Muscle of leg (tissue), 11 donors: Measurements from ENCODE around the gene CHCHD3. TPM values are rescaled to one million over a fixed set of nuclear protein-coding genes. Genes with fewer than 3 reads are reported as not detected.

Source experiments
- DNase-seq: peaks from one replicate; pipeline ENCODE4 v3.0.0; 2013
- H3K27ac ChIP-seq: one replicate; pipeline ENCODE4 v1.5.1; 2013; ENCODE audit warnings: mild to moderate bottlenecking, low read length, control low read depth
- H3K27me3 ChIP-seq: one replicate; pipeline ENCODE4 v1.6.1; 2013; ENCODE audit warnings: low read length; ENCODE audit not compliant: control insufficient read depth, insufficient read depth
- H3K36me3 ChIP-seq: one replicate; pipeline ENCODE4 v1.6.1; 2013; ENCODE audit warnings: low read length; ENCODE audit not compliant: control insufficient read depth, insufficient read depth
- H3K4me1 ChIP-seq: one replicate; pipeline ENCODE4 v1.6.1; 2013; ENCODE audit warnings: low read length; ENCODE audit not compliant: control insufficient read depth, insufficient read depth
- H3K4me3 ChIP-seq: one replicate; pipeline ENCODE4 v1.5.1; 2013; ENCODE audit warnings: low read length, control low read depth
- H3K9me3 ChIP-seq: replicated peaks from 2 replicates; pipeline ENCODE4 v1.6.1; 2013; ENCODE audit warnings: low read depth, low read length; ENCODE audit not compliant: control insufficient read depth
- WGBS: methylation state at CpG from one replicate; pipeline ENCODE4 v1.1.5; 2013; ENCODE audit warnings: missing lambda C conversion rate; ENCODE audit not compliant: insufficient coverage; 5-methylcytosine and 5-hydroxymethylcytosine counted together
- polyA plus RNA-seq, 8 donors: library from polyadenylated mRNA; unstranded; fragments of 120-200 nt; gene quantifications; one replicate each; pipeline versions ENCODE4 v1.2.1 to v1.2.3, GENCODE V29; 2013; ENCODE audit warnings: inconsistent platforms in 1 of 8, low replicate concordance in 1 of 8; ENCODE audit not compliant: insufficient read length in 8 of 8, insufficient read depth in 1 of 8
- total RNA-seq: library from RNA; stranded (reverse); fragments of 120-200 nt; gene quantifications from one replicate; pipeline ENCODE4 v1.2.4, GENCODE V29; 2013

CHCHD3 gene
- total and polyA plus RNA-seq, 9 donors, result 57.4 to 75.0 (median 66.6) TPM

DNA sequence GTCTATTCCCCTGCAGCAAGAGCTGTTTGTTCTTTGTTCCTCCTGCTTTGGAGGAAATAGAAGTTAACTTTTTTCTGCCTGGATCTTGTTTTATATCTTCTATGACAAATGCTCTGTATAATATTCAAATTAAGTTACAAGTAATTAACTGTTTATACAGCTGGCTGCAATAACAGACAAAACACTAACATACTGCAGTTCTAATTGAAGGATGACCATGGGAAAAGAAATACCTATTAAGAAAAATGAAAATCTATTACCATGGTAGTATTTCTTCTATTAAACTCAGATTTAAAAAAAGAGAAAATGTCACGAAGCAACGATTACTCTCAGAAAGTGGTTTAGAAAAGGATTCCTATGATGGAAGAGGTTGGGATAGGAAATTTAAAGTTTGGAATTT, 291.8 kb downstream of the CHCHD3 start:
- Histone ChIP-seq H3K9me3 (no peaks in the 10 kb centered on the region), H3K36me3 (peaks cover 8% of the 10 kb centered on the region), H3K4me1 (peaks cover 4% of the 10 kb centered on the region), H3K27ac (no peak overlapping the region), H3K4me3 (no peak overlapping the region), H3K27me3 (no peaks in the 10 kb centered on the region)
- no peak for DNase-seq
- WGBS, result no CpG with 5 or more reads among the region's 2 CpGs

- no CpG with 5 or more reads among the region's 6 CpGs for WGBS
These were observed 292.6 kb downstream of the CHCHD3 start for GRCh38 chr7:132789281-132789680.

GRCh38 chr7:132785870-132786269, 296.0 kb downstream of the CHCHD3 start:
- no peak overlapping the region for H3K27ac ChIP-seq
- no CpG with 5 or more reads among the region's 6 CpGs for WGBS
- H3K9me3 ChIP-seq, result no peaks in the 10 kb centered on the region
- DNase-seq, result no peak
- no peak overlapping the region for H3K4me3 ChIP-seq
- H3K36me3 ChIP-seq, result peaks cover 13% of the 10 kb centered on the region
- H3K27me3 ChIP-seq, result no peaks in the 10 kb centered on the region
- H3K4me1 ChIP-seq, result no peaks in the 10 kb centered on the region

More at GRCh38 chr7:132789281-132789680, 292.6 kb downstream of the CHCHD3 start:
- H3K9me3 ChIP-seq, result no peaks in the 10 kb centered on the region
- H3K4me1 ChIP-seq, result peaks cover 4% of the 10 kb centered on the region
- no peaks in the 10 kb centered on the region for H3K27me3 ChIP-seq
- no peak overlapping the region for H3K27ac ChIP-seq
- H3K4me3 ChIP-seq, result no peak overlapping the region
- peaks cover 10% of the 10 kb centered on the region for H3K36me3 ChIP-seq
- DNase-seq, result peak; percentile 20

GRCh38 chr7:132784406-132784805, 297.5 kb downstream of the CHCHD3 start:
- WGBS, result no CpG with 5 or more reads among the region's 4 CpGs
- Histone ChIP-seq H3K36me3 (peaks cover 12% of the 10 kb centered on the region), H3K27me3 (no peaks in the 10 kb centered on the region), H3K4me1 (no peaks in the 10 kb centered on the region), H3K27ac (no peak overlapping the region), H3K9me3 (no peaks in the 10 kb centered on the region), H3K4me3 (no peak overlapping the region)
- no peak for DNase-seq

GRCh38 chr7:132783824-132784223, 298.1 kb downstream of the CHCHD3 start:
- H3K27me3 ChIP-seq, result no peaks in the 10 kb centered on the region
- no peak overlapping the region for H3K27ac ChIP-seq
- no peaks in the 10 kb centered on the region for H3K4me1 ChIP-seq
- H3K9me3 ChIP-seq, result no peaks in the 10 kb centered on the region
- WGBS, result 85% methylated on average over 4 of the region's 8 CpGs
- H3K36me3 ChIP-seq, result peaks cover 10% of the 10 kb centered on the region
- no peak for DNase-seq
- H3K4me3 ChIP-seq, result no peak overlapping the region

DNA sequence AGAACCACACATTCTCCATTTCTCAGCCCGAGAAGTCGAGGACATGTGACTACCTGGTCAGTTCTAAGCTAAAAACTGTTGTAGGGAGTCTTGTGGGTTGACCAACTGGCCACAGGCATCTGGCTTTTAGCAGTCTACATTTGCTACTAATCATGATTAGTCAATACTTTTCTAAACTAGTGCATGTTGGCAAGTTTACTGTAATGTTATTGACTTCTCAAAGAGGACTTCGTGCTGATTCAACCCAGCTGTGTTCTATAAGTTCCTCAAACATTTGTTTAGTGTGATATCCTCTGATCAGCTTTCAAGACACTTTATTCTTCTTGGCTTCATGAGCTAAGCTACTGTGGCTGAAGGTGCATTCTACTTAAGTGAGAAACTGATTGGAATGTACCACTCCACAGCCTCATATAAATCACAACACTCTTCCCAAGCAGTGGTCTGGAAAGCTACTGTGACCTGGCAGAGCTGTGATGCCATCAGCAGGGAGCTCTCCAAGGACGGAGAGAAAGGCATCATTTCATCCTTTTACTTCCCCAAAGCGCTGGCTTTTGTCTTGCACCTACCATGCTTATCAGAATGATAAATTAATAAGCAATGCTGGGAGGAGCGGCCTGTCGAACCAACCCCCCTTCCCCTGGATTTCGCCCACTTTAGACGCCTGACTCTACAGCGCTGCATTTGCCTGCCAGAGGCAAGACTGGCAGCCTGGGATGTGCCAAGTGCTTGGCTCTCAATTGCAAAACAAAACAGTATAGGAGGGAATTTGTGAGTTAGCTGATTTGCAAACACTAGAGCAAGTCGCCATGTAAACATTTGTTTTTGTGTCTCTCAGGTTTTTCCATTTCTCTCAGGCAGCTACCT, 298.9 kb downstream of the CHCHD3 start:
- DNase-seq, result no peak
- Histone ChIP-seq H3K27ac (no peak overlapping the region), H3K27me3 (no peaks in the 10 kb centered on the region), H3K4me1 (no peaks in the 10 kb centered on the region), H3K36me3 (peaks cover 10% of the 10 kb centered on the region), H3K4me3 (no peak overlapping the region), H3K9me3 (no peaks in the 10 kb centered on the region)
- 93% methylated on average over 3 of the region's 11 CpGs for WGBS

DNA sequence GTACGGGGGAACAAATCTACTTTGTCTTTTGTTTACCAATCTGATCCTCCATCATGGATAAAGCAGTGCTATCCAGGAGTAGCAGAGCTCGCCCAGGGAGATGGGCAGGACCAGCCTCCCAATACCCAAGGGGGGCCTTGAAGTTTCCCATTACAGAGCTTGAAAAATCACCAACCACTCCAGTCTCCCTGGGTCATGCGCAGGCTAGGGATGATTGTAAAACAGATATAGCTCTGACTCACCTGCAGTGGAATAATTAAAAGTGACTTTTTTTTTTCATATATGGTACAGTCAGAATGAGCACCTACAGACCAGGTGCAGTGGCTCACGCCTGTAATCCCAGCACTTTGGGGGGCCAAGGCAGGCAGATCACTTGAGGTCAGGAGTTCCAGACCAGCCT, 301.1 kb downstream of the CHCHD3 start:
- Histone ChIP-seq H3K27ac (no peak overlapping the region), H3K36me3 (peaks cover 10% of the 10 kb centered on the region), H3K9me3 (no peaks in the 10 kb centered on the region), H3K4me3 (no peak overlapping the region), H3K27me3 (no peaks in the 10 kb centered on the region), H3K4me1 (no peaks in the 10 kb centered on the region)
- WGBS, result 100% methylated on average over 1 of the region's 4 CpGs
- no peak for DNase-seq

GRCh38 chr7:132779164-132779563, 302.7 kb downstream of the CHCHD3 start:
- no peak overlapping the region for H3K4me3 ChIP-seq
- WGBS, result 33% methylated on average over 2 of the region's 2 CpGs
- no peaks in the 10 kb centered on the region for H3K9me3 ChIP-seq
- peaks cover 6% of the 10 kb centered on the region for H3K36me3 ChIP-seq
- no peak for DNase-seq
- H3K27ac ChIP-seq, result no peak overlapping the region
- no peaks in the 10 kb centered on the region for H3K27me3 ChIP-seq
- H3K4me1 ChIP-seq, result no peaks in the 10 kb centered on the region

DNA sequence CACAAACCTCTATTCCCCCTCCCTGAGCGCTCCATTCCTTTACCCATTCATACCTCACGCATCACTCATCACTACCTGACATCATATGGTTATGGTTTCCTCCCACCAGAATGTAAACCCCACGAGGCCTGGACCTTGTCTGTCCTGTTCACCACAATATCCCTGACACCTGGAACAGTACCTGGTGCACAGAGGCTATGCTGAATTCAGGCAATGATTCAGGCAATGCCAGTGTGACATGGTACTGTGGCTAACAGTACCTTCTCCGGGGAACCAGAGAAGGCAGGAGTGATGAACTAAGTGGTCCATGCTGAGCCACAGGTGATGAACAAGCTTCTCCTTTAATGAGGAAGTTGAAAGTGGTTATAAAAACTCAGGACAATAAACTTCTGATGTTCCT, 303.1 kb downstream of the CHCHD3 start:
- WGBS, result 79% methylated on average over 3 of the region's 4 CpGs
- no peak for DNase-seq
- Histone ChIP-seq H3K27ac (no peak overlapping the region), H3K4me3 (no peak overlapping the region), H3K9me3 (no peaks in the 10 kb centered on the region), H3K36me3 (peaks cover 6% of the 10 kb centered on the region), H3K27me3 (no peaks in the 10 kb centered on the region), H3K4me1 (no peaks in the 10 kb centered on the region)

- 96% methylated on average over 2 of the region's 4 CpGs for WGBS
- H3K27me3 ChIP-seq, result no peaks in the 10 kb centered on the region
- H3K27ac ChIP-seq, result no peak overlapping the region
- no peak for DNase-seq
- no peak overlapping the region for H3K4me3 ChIP-seq
- H3K9me3 ChIP-seq, result no peaks in the 10 kb centered on the region
- H3K36me3 ChIP-seq, result peaks cover 4% of the 10 kb centered on the region
- H3K4me1 ChIP-seq, result no peaks in the 10 kb centered on the region
These were observed 303.9 kb downstream of the CHCHD3 start for GRCh38 chr7:132777956-132778355.
